Measurements from ENCODE around the gene FAF2. TPM values are rescaled to one million over a fixed set of nuclear protein-coding genes. Genes with fewer than 3 reads are reported as not detected.
A peak's percentile ranks its signal among the peaks of the same experiment; 100 is the strongest.

FAF2 gene
- total and polyA plus RNA-seq, 8 donors = 33.9 to 54.4 (median 50.8) TPM

DNA sequence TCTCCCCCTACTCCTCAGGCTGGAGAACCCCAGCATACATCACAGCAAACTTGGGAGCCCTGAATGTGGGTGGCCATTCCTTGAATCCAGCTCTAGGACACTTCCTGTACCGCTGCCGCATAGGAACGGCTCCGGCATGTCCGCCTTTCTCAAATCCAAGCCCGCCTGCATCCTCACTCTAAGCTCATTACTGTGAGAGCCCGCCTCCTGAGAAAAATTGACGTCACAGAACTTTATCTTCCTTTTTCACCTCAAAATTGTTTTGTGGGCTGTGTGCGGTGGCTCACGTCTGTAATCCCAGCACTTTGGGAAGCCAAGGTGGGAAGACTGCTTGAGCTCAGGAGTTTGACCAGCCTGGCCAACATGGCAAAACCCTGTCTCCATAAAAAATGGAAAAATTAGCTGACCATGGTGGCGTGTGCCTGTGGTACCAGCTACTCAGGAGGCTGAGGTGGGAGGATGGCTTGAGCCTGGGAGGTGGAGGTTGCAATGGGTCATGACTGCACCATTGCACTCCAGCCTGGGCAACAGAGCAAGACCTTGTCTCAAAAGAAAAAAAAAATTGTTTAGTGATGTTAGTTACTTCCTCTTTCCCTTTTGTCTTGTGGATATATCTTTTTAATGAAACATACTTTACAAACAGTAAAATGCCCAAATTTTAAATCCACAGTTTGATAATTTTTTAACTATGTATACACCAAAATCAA is 66.2 kb downstream of the FAF2 start:
- no peak for ATAC-seq
- peak in 1 of 4 donors; percentile 9 for DNase-seq
- Histone ChIP-seq H3K4me3 (no peak overlapping the region), H3K27me3 (no peaks in the 10 kb centered on the region), H3K9me3 (no peaks in the 10 kb centered on the region), H3K36me3 (peaks cover 0 to 4% of the 10 kb centered on the region in 2 donors), H3K27ac (no peak overlapping the region), H3K4me1 (no peaks in the 10 kb centered on the region)
- TF ChIP-seq, protein P1, sequence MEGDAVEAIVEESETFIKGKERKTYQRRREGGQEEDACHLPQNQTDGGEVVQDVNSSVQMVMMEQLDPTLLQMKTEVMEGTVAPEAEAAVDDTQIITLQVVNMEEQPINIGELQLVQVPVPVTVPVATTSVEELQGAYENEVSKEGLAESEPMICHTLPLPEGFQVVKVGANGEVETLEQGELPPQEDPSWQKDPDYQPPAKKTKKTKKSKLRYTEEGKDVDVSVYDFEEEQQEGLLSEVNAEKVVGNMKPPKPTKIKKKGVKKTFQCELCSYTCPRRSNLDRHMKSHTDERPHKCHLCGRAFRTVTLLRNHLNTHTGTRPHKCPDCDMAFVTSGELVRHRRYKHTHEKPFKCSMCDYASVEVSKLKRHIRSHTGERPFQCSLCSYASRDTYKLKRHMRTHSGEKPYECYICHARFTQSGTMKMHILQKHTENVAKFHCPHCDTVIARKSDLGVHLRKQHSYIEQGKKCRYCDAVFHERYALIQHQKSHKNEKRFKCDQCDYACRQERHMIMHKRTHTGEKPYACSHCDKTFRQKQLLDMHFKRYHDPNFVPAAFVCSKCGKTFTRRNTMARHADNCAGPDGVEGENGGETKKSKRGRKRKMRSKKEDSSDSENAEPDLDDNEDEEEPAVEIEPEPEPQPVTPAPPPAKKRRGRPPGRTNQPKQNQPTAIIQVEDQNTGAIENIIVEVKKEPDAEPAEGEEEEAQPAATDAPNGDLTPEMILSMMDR (IDR thresholded peaks at IDR 0.05) = no peak
- intact Hi-C loops (cut with DNase I) = no loop called here

DNA sequence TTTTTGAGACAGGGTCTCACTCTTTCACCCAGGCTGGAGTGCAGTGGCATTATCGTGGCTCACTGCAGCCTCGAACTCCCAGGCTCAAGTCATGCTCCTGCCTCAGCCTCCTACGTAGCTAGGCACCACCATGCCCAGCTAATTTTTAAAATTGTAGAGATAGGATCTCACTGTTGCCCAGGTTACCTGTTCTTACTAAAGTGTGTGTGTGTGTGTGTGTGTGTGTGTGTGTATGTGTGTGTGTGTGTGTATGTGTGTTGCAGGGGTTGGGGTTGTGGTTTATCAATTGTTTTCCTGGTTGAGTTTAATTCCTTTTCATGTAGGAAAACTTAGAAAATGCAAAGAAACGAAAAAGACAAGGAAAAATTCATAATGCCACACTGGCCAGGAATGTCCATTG is 67.2 kb downstream of the FAF2 start:
- H3K4me1 ChIP-seq = no peaks in the 10 kb centered on the region
- H3K4me3 ChIP-seq = no peak overlapping the region
- TF ChIP-seq, protein P1 (IDR thresholded peaks at IDR 0.05) = no peak
- H3K36me3 ChIP-seq = no peaks in the 10 kb centered on the region
- intact Hi-C loops (cut with DNase I) = no loop called here
- H3K9me3 ChIP-seq = no peaks in the 10 kb centered on the region
- ATAC-seq (no peak), DNase-seq (peak in 1 of 4 donors; percentile 7)
- H3K27me3 ChIP-seq = no peaks in the 10 kb centered on the region
- no peak overlapping the region for H3K27ac ChIP-seq

DNA sequence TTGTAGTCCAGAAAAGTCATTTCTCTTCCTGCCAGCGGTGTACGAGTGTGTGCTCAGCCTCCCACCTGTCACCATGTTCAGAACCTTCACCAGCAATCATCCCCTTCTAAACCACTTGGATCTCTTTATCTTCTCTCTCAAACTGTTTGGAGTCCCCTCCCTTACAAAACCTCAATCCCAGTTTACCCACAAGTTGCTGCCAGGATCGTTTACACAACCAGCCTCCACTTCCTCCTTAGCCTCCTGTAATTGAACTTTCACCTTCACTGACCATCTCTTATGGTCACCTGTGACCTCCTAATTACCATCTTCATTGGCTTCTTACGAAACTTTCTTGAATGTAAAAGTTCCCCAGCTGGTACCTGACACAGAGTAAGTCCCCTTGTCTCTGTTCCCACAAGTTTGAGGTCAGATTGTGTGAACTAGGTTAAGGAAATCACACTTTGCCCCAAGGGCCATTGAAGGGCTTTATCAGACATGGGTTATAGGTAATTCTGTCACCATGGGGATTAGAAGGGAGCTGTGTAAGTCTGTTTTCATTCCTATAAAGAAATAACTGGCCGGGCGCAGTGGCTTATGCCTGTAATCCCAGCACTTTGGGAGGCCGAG is 69.0 kb downstream of the FAF2 start:
- Histone ChIP-seq H3K36me3 (no peaks in the 10 kb centered on the region), H3K27ac (no peak overlapping the region), H3K4me1 (no peaks in the 10 kb centered on the region), H3K9me3 (no peaks in the 10 kb centered on the region), H3K27me3 (no peaks in the 10 kb centered on the region), H3K4me3 (no peak overlapping the region)
- DNase-seq (no peak), ATAC-seq (no peak)
- intact Hi-C loops (cut with DNase I) = no loop called here
- TF ChIP-seq, protein P1 (IDR thresholded peaks at IDR 0.05) = no peak

DNA sequence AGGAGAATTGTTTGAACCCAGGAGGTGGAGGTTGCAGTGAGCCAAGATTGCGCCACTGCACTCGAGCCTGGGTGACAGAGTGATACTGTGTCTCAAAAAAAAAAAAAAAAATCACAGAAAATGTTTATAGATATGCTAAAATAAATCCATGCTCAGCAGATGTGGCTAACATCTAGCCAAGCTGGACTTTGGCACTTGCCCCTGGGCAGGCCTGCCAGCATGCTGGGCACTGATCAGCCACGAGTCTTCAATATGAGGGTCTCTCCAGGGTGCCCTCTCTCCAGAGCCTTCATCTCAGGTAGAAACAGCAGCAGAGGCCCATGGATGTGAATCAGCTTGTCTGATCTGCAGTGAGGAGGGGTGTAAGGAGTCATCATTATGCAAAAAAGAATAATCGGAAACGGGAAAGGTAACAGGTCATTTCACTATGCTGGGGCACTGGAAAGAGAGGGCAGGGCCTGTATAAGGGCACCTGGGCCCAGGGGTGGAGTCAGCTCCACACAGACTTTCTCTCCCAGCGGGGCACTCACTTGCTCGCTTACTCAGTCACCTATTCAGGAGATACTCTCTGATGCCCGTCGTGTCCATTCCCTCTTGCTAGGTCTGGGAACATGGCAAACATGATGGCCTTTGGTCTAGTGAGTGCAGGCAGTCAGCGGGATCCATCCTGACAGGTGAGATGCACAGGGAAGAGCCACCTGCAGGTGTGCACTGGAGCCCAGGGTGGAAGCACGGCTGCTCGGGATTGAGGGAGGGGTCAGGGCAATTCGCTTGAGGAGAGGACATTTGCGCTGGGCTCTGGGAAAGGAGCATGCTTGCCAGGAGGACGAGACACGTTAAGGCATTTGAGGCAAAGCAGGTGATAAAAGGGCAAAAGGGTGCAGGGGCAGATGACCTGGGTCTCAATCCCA is 71.9 kb downstream of the FAF2 start:
- intact Hi-C loops (cut with DNase I) = no loop called here
- H3K36me3 ChIP-seq = no peaks in the 10 kb centered on the region
- no peaks in the 10 kb centered on the region for H3K4me1 ChIP-seq
- no peak overlapping the region for H3K27ac ChIP-seq
- no peaks in the 10 kb centered on the region for H3K27me3 ChIP-seq
- no peak for ATAC-seq
- peak in 1 of 4 donors; percentile 30 for DNase-seq
- TF ChIP-seq, protein P1 (IDR thresholded peaks at IDR 0.05) = no peak
- no peaks in the 10 kb centered on the region for H3K9me3 ChIP-seq
- no peak overlapping the region for H3K4me3 ChIP-seq

DNA sequence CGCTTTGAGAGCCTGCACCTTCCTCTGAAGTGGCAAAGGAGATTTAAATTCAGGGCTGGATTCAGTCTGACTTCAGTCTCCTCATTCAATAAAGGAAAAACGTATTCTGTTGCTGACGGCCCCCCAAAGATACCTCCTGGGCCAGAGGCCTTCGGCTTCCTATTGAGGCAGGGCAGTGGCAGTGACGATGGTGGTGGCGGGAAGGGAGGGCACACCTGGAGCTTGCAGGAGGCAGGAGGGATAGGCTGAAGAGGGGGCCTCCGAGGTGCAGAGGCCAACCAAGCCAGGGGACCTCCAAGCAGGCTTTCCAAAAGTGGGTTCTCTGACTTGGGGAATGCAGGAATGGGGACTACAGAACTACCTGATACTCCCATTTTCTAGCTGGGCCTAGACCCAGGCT is 73.1 kb downstream of the FAF2 start:
- no peaks in the 10 kb centered on the region for H3K4me1 ChIP-seq
- H3K4me3 ChIP-seq = no peak overlapping the region
- no peaks in the 10 kb centered on the region for H3K27me3 ChIP-seq
- ATAC-seq = no peak
- TF ChIP-seq, protein P1 (IDR thresholded peaks at IDR 0.05) = no peak
- peak in 1 of 4 donors; percentile 31 for DNase-seq
- no peaks in the 10 kb centered on the region for H3K9me3 ChIP-seq
- no peaks in the 10 kb centered on the region for H3K36me3 ChIP-seq
- intact Hi-C loops (cut with DNase I) = no loop called here
- H3K27ac ChIP-seq = no peak overlapping the region

All from left lung (tissue), 10 donors.